ENCODE results near the gene CSF2RB.

CSF2RB gene

GRCh38 chr22:36892292-36892691 is 21.1 kb upstream of the CSF2RB start:
- DNase-seq = no peak

DNA sequence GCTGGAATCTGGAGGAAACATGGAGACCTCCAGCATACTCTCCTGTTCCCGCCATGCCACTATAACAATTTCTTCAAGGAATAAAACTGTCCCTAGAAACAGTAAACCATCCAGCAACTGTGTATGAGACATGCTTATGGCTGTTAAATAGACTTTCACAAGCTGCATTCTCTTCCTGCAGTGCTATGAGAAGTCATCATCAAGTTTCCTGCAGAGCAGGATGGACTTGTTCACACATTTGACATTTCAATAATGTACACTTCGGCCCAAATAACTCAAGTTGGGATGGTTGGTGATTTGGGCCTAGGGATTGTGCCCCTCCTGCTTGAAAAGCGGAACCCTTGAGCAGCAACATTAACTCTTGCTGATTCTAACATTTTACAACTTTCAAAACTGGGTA is 20.2 kb upstream of the CSF2RB start:
- DNase-seq = no peak

DNA sequence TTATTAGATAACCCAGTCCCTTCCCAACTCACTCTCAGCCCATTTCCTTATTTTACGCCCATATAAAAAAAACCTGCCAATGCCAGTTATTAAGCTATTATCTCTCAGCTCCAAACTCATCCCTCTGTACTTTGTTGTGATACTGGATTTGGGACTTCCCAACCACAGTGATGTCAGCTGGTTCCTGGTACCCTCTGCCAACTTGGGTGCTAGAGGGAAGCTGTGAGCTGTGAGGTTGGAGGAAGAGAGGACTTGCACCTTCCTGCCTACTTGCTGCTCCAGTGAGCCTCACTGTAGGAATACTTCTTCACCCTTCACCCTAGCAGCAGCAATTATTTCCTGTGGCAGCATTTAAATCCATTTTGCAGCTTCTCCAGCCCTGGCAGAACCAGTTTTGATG is 19.2 kb upstream of the CSF2RB start:
- no peak for DNase-seq

DNA sequence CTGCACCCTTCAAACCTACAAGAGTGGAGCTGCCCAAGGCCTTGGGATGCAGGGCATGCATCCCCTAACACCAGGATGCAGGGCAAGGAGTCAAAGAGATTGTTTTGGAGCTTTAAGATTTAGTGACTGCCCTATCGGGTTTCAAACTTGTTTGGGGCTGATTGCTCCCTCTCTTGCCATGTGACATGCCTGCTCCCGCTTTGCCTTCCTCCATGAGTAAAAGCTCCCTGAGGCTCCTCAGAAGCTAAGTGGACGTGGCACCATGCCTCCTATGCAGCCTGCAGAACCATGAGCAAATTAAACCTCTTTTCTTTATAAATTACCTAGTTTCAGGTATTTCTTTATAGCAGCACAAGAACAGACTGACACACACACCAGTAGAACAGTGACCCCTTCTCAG is 15.8 kb upstream of the CSF2RB start:
- DNase-seq = no peak

GRCh38 chr22:36898690-36899089 is 14.7 kb upstream of the CSF2RB start:
- no peak for DNase-seq

DNA sequence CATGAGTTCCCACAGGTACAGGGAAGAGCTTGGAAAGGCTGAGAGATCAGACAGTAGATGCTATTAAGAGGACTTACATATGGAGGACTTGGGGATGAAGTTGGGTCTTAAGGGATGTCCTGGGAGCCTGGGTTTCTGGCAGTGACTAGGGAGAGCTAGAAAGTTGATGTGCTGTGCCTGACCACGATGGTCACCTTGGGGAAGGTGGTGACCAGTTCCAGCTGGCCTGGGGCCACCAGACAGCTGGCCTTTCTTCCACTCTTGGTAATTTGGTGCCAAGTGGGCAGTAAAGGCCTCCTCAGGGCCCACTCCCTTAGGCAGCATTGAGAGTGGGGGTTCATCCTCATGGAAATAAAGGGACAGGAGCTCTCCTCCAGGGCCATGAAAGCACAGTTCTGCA is 13.9 kb upstream of the CSF2RB start:
- DNase-seq = no peak

DNA sequence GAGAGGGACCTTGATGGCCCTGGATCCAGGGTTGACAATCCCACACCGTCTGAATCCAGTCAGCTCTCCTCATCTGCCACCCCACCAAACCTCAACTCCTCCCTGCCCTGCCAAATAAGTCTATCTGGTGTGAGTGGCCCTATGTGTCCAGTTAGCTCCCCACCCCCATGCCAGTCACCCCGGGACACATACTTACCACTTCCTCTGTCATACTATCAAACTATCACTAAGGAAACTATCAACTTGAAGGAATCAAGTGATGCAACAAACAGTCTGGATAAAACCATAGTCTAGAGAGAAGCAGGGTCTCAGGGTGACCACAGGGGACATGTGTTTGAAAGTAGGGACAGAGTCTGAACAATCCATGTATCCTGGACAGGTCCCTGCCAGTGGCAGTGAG is 13.2 kb upstream of the CSF2RB start:
- no peak for DNase-seq

GRCh38 chr22:36900880-36901279 is 12.5 kb upstream of the CSF2RB start:
- peak; percentile 54 for DNase-seq

- DNase-seq = no peak
Observed at GRCh38 chr22:36901411-36902142, 11.9 kb upstream of the CSF2RB start.

GRCh38 chr22:36902143-36902926 is 11.1 kb upstream of the CSF2RB start:
- DNase-seq = no peak

DNA sequence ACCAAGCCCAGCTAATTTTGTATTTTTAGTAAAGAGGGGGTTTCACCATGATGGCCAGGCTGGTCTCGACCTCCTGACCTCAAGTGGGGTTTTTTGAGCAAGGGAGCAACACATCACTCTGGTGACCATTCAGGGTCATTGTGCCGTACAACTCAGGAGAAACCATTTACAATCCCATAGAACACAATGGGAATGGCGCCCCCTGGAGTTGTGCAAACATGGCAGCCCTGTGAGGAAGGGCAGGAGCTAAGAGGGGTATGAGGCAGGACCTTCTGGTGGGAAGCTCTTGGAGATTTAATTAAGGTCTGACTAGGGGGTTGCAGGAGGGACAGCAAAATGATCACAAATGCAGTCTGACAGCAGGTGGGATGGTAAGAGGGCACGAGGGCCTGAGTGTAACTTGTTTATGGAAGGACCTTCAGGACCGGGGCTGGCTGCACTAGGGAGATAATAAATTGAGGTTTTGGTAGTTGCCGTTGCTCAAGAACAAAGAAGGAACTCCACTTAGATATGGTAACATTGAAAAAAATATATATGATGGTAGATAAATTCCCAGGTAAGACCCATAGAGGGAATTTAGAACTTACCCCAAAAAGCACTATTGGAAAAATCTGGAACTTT is 9.1 kb upstream of the CSF2RB start:
- no peak for DNase-seq

DNA sequence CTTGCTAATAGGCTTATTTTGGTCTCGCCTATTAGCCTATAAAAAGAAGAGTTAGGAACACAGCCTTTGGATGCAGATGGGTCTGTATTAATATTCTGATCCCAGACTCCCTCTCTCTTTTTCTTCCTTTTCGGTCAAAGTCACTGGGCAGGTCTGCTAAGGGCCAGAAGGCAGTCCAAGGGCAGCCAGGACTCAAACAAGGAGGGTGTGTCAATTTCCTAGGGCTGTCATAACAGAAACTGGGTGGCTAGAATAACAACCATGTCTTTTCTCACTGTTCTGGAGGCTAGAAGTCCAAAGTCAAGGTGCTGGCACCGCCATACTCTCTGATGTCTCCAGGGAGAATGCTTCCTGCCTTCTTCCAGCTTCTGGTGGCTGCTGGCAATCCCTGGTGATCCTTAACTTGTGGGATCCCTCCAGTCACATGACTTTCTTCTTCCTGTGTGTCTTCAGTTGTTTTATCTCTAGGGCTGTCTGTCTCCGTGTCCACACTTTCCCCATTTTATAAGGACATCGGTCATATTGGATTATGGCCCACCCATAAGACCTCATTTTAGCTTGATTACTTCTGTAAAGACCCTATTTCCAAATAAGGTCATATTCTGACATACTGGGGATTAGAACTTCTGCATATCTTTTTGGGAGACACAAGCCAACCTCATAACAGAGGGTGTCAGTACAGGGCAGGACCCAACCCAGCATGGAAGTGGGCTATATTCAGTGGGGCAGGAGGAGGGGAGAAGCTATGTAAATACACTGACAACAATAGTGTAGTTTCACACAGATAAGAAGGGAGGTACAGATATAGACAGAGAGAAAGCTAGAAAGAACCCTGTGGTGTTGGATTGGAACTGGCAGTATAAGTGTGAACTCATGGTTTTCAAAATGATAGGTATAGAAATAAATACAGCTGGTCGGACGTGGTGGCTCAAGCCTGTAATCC is 5.9 kb upstream of the CSF2RB start:
- DNase-seq = no peak

DNA sequence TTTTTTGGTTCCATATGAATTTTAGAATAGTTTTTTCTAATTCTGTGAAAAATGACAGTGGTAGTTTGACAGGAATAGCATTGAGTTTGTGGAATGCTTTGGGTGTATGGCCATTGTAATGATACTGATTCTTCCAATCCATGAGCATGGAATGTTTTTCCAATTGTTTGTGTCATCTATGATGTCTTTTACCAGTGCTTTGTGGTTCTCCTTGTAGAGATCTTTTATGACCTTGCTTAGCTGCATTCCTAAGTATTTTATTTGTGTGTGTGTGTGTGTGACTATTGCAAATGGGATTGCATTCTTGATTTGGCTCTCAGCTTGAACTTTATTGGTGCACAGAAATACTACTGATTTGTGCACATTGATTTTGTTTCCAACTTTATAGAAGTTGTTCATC is 3.0 kb upstream of the CSF2RB start:
- no peak for DNase-seq

DNA sequence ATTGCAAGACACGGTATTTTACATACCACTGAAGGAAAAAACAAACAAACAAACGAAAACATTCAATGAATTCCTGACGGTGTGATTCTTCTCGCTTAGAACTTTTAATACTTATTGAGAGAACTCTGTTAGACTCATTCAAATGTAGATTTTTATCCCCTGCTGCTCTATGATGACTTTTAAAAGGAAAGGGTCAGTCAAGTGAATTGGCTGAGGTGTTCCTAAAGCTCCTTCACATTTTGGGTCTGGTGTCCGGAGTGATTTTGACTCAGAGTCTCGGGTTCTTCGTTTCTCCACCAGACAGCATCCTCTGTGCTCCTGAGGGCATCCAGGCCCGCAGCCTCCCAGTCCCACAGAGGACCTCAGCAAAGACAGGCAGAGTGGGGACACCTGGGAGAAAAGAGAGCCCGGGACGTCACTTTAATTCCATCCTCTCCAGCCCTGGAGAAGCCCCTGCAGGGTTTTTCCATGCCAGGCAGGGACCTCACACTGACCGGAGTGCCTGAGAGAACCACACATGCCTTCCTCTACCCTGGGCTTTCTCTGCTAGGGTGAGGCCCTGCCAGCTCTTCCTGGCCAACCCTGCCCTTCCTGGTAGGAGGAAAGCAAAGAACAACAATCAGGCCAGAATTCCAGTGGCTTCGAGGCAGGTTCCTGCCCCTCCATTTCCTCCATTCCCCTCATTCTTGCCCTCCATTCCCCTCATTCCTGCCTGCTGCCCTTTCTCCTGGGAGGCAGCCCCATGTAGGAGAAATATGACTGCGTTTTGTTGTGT is 1.4 kb upstream of the CSF2RB start:
- DNase-seq = peak; percentile 81

DNA sequence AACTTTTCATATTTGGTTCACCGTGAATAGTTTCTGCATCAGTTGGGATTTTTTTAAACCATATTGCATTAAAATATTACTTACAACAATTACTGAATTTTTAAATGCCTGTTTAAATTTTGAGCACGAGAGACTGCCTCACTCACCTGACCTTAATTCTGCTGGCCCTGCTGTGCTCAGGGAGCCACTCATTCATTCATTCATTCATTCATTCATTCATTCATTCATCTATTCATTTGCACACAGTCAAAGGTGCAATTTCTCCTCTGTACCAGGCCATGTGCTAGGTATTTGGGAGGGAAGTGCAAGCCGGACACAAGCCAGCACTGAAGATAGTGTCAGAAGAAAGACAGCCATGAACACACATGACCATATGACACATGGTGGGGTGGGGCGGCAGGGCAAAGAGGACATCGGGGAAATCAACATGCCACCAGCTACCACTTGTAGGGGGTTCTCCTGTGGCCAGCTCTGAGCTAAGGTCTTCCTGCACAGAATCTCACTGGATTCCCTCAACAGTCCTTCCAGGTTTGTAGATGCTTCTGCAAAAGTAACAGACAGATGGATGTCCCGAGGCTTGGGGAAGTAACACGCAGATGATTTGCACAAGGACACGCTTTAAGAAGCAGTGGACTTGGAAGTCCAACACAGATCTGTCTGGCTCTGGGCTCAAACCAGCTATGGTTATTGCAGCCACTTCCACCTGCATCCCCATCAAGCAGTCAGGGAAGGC is 568 bp upstream of the CSF2RB start:
- no peak for DNase-seq

- DNase-seq = no peak
Observed at GRCh38 chr22:36914390-36914752, 943 bp downstream of the CSF2RB start.

DNA sequence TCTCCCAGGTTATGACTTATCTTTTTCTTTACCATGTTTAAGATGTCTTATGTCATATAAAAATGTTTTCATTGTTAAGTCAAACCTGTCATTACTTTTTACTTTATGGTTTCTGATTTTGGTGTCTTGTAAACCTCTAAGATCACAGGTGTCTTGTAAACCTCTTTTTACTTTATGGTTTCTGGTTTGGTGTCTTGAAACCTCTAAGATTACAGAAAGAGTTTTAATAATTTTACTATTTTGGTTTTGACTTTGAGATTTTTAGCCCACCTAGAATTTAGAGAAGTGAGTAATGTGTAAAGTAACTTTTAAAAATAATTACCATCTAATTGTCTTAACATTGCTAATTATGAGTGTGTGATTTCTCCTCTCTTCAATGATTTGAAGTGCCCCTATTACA is 2.6 kb downstream of the CSF2RB start:
- DNase-seq = no peak

- DNase-seq = no peak
Observed at GRCh38 chr22:36918586-36919284, 5.3 kb downstream of the CSF2RB start.

DNA sequence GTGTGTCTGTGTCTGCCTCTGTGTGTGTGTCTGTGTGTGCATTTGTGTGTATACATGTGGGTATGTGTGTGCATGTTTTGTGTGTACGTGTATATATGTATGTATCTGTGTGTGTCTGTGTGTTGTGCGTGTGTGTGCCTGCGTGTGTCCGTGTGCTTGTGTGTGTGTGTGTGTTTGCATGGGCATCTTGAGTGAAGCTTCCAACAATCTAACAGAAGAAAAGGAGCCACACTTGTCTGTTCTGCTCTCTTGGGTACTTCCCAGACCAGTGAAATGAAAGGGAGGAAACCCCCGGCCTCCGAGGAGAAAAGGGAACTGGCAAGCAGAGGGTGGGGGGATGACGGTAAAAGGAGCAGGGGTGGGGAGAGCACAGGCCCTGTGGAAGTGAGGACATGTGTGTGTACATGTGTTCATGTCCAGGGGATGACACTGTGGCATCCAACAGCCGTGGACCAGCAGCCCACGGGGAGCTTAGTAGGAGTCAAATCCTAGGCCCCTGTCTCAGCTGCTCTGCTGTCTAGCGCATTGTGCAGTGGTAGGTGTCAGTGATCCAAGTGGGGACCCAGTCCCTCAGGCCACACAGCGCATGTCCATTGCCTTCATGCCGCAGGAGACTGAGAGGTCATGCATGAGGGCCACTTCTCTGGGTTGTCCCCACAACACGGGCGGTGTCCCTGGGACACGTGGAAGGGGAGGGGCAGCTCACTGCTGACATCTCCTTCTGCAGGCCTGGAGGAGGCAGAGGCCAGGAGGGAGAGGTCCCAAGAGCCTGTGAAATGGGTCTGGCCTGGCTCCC is 8.1 kb downstream of the CSF2RB start:
- no peak for DNase-seq

- peak; percentile 90 for DNase-seq
Observed at GRCh38 chr22:36922105-36922608, 8.7 kb downstream of the CSF2RB start.

All from islet precursor cell (in vitro differentiated cells).